Lower leg skin (tissue), 4 donors: ENCODE measurements around the gene PARD6A. TPM values are rescaled to one million over a fixed set of nuclear protein-coding genes. Genes with fewer than 3 reads are reported as not detected.
A peak's percentile ranks its signal among the peaks of the same experiment; 100 is the strongest.

Experiments used
- DNase-seq, 2 donors: peaks; one replicate each; pipeline ENCODE4 v3.0.0-alpha.2; 2019; ENCODE audit warnings: low spot score in 2 of 2
- H3K4me3 ChIP-seq: fragments of 200-600 bp; sonication (generic); 2 replicates; pipeline ENCODE4 v1.5.1; 2017; ENCODE audit warnings: mild to moderate bottlenecking, low read depth; ENCODE audit not compliant: poor library complexity, severe bottlenecking
- POLR2A ChIP-seq, 2 donors: fragments of 450-650 bp; IDR thresholded peaks; one replicate each; pipeline ENCODE4 v1.6.1; 2016 to 2017; ENCODE audit warnings: antibody characterized with exemption in 2 of 2, mild to moderate bottlenecking in 1 of 2, moderate library complexity in 1 of 2
- WGBS, 2 donors: methylation state at CpG; one replicate each; pipeline ENCODE4 v1.1.5; 2018; 5-methylcytosine and 5-hydroxymethylcytosine counted together
- intact Hi-C: fragments of 100-400 bp; cut with DNase I; formaldehyde crosslinking; loops from one replicate; pipeline ENCODE4 v1.15.0; 2023; ENCODE audit warnings: low total_unique reads
- total RNA-seq, 4 donors: library from RNA; depleted of rRNA; stranded (reverse); fragments of >200 nt; gene quantifications; one replicate each; pipeline ENCODE4 v1.1.0, GENCODE V29; 2016
- TF ChIP-seq, protein P1 (sequence below), 3 donors: fragments of 450-650 bp; IDR thresholded peaks; one replicate each; pipeline ENCODE4 v1.5.1; 2016; ENCODE audit warnings: antibody characterized with exemption in 3 of 3, mild to moderate bottlenecking in 3 of 3, moderate library complexity in 2 of 3

Gene PARD6A
- total RNA-seq, result 1 to 10 TPM; 2.1 to 3.5 (median 2.4) TPM

DNA sequence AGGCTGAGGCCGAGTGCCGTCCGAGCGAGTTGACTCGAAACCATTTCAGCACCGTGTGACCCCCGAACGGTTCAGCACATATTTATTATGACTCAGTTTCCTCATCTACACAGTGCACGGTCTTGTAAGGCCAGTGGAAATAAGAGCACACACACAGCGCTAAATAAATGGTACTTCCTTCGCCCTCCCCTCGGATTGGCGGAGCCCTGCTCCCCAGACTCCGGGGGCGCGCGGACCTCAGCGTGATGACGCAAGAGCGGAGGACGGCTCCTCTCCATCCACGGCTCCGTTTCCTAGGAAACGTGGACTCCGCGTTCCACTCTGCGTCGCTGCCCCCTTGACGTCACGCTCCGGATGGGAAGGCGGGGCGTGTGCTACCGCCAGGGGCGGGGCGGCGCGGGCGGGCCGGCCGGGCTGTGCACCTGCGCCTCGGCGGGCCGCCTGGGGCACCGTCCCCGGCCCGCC, at the start of gene PARD6A:
PARD6A (plus strand) TSS at position 397 of the 465 bp plus-strand sequence. CDS start 79 bp downstream, outside the sequence.
- DNase-seq, result peak; percentile 90 to 98
- no peak for TF ChIP-seq POLR2A (IDR thresholded peaks at IDR 0.05)
- TF ChIP-seq, protein P1, sequence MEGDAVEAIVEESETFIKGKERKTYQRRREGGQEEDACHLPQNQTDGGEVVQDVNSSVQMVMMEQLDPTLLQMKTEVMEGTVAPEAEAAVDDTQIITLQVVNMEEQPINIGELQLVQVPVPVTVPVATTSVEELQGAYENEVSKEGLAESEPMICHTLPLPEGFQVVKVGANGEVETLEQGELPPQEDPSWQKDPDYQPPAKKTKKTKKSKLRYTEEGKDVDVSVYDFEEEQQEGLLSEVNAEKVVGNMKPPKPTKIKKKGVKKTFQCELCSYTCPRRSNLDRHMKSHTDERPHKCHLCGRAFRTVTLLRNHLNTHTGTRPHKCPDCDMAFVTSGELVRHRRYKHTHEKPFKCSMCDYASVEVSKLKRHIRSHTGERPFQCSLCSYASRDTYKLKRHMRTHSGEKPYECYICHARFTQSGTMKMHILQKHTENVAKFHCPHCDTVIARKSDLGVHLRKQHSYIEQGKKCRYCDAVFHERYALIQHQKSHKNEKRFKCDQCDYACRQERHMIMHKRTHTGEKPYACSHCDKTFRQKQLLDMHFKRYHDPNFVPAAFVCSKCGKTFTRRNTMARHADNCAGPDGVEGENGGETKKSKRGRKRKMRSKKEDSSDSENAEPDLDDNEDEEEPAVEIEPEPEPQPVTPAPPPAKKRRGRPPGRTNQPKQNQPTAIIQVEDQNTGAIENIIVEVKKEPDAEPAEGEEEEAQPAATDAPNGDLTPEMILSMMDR (IDR thresholded peaks at IDR 0.05), result no peak
- 0% methylated on average over 10 to 33 of the region's 48 CpGs for WGBS, 2 donors
- H3K4me3 ChIP-seq, result peak within 1 kb of the TSS; percentile 60
- intact Hi-C loops, result no loop called here

- H3K4me3 ChIP-seq, result no peak overlapping the region
- intact Hi-C loops, result no loop called here
- DNase-seq, result no peak
- WGBS, 2 donors, result 91 to 93% methylated on average over 10 of the region's 10 CpGs
- no peak for TF ChIP-seq POLR2A (IDR thresholded peaks at IDR 0.05)
- TF ChIP-seq, protein P1 (IDR thresholded peaks at IDR 0.05), result no peak
These were observed 47.0 kb upstream of the PARD6A start for GRCh38 chr16:67613808-67614207.

GRCh38 chr16:67628216-67628615, 32.5 kb upstream of the PARD6A start:
- TF ChIP-seq, protein P1 (IDR thresholded peaks at IDR 0.05), result no peak
- intact Hi-C loops, result no loop called here
- no peak for DNase-seq
- 95 to 97% methylated on average over 14 of the region's 14 CpGs for WGBS, 2 donors
- no peak overlapping the region for H3K4me3 ChIP-seq

DNA sequence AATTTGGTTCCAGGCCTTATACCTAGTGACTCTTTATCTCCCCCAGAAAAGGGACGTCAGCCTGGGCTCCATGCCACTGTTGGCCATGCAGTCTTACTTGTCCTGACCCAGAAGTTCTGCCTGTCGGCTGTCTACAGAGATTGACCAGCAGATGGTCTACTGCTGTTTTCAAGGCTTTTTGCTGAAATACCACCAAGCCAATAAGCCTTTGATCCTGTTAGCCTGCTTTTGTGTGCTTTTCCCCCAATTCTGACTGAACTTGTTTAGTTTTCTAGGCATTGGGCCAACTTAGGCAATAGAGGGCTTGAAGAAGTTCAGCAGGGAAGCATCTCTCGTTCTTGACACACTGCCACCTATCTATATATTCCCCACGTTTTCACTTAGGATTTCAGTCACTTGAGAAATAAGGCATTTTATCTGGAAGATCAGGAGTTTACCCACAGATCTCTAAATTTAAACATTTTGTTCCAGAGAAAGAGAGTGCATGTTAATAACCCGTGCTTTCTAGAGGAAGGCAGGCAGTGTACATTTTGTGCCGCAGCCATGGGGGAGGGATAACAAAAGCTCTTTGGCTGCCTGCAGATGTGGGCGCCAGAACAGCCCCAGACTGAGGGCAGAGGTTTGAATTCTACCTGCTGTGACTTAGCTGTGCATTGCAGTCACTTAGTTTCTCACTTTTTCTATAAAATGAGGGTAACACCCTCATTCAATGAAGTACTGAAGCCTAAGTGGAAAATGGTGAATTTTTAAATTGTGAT, 28.2 kb upstream of the PARD6A start:
- DNase-seq, result no peak
- H3K4me3 ChIP-seq, result no peak overlapping the region
- intact Hi-C loops, result no loop called here
- WGBS, 2 donors, result 58 to 59% methylated on average over 7 of the region's 7 CpGs
- TF ChIP-seq, protein P1 (IDR thresholded peaks at IDR 0.05), result no peak
- TF ChIP-seq POLR2A (IDR thresholded peaks at IDR 0.05), result no peak

DNA sequence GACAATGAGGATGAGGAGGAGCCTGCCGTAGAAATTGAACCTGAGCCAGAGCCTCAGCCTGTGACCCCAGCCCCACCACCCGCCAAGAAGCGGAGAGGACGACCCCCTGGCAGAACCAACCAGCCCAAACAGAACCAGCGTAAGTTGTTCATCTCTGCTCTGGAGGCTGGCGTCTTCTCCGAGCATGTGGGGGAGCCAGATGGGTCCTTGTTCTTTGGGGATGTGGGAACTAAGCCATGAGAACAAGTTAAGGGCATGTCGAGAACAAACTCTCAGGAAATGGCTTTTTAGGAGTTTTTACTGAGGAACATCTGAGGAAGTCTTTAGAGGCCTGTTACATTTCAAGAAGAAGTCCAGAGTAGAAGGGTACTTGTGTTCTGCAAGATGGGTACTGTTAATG, 24.0 kb upstream of the PARD6A start:
- TF ChIP-seq, protein P1 (IDR thresholded peaks at IDR 0.05), result no peak
- no peak for TF ChIP-seq POLR2A (IDR thresholded peaks at IDR 0.05)
- intact Hi-C loops, result no loop called here
- WGBS, 2 donors, result 93 to 95% methylated on average over 8 of the region's 8 CpGs
- no peak for DNase-seq
- H3K4me3 ChIP-seq, result no peak overlapping the region
